Left kidney (tissue), 1 donor: ENCODE data around the gene LAT. TPM values are rescaled to one million over a fixed set of nuclear protein-coding genes. Genes with fewer than 3 reads are reported as not detected.

Experiments
- polyA plus RNA-seq: library from polyadenylated mRNA; unstranded; fragments of 120-200 nt; gene quantifications from one replicate; pipeline ENCODE4 v1.2.1, GENCODE V29; 2013; ENCODE audit not compliant: insufficient read length

The LAT gene
- polyA plus RNA-seq, 1 donor = 8.1 TPM

Other genes with a start within 250 kb of the LAT start
- gene NPIPB9, start 233.3 kb upstream of the LAT start, polyA plus RNA-seq = 4.5 TPM
- 108 TPM for gene ATXN2L, start 162.1 kb upstream of the LAT start, polyA plus RNA-seq
- 195 TPM for gene TUFM, start 138.7 kb upstream of the LAT start, polyA plus RNA-seq
- 65.1 TPM for gene SH2B1, start 121.2 kb upstream of the LAT start, polyA plus RNA-seq
- 7.0 TPM for gene ATP2A1, start 106.6 kb upstream of the LAT start, polyA plus RNA-seq
- gene RABEP2, start 59.8 kb upstream of the LAT start, polyA plus RNA-seq = 23.3 TPM
- 4.0 TPM for gene CD19, start 53.1 kb upstream of the LAT start, polyA plus RNA-seq
- gene NFATC2IP, start 34.1 kb upstream of the LAT start, polyA plus RNA-seq = 91.1 TPM
- 40.1 TPM for gene SPNS1, start 10.3 kb upstream of the LAT start, polyA plus RNA-seq